Testis (tissue), 3 donors: ENCODE measurements around the gene CHRNA5. TPM values are rescaled to one million over a fixed set of nuclear protein-coding genes. Genes with fewer than 3 reads are reported as not detected.

Experiments used
- DNase-seq: peaks from one replicate; pipeline ENCODE4 v3.0.0-alpha.2; 2019
- H3K27ac ChIP-seq, 2 donors: fragments of 200-600 bp; sonication (generic); one replicate each; pipeline ENCODE4 v1.5.1; 2019
- H3K27me3 ChIP-seq: fragments of 200-600 bp; sonication (generic); one replicate; pipeline ENCODE4 v1.5.1; 2019
- H3K36me3 ChIP-seq: fragments of 200-600 bp; sonication (generic); one replicate; pipeline ENCODE4 v1.5.1; 2017; ENCODE audit warnings: low read depth; ENCODE audit errors: missing control alignments
- H3K4me1 ChIP-seq: fragments of 200-600 bp; sonication (generic); one replicate; pipeline ENCODE4 v1.5.1; 2019
- H3K4me3 ChIP-seq, 2 donors: fragments of 200-600 bp; sonication (generic); one replicate each; pipeline ENCODE4 v1.5.1; 2017 to 2019
- H3K9me3 ChIP-seq: fragments of 200-600 bp; sonication (generic); one replicate; pipeline ENCODE4 v1.5.1; 2017
- POLR2A ChIP-seq: fragments of 450-650 bp; IDR thresholded peaks from one replicate; pipeline ENCODE4 v1.6.1; 2017; ENCODE audit warnings: antibody characterized with exemption, mild to moderate bottlenecking, moderate library complexity
- WGBS, 2 donors: methylation state at CpG; one replicate each; pipeline ENCODE4 v1.1.5; 2018; 5-methylcytosine and 5-hydroxymethylcytosine counted together
- intact Hi-C: fragments of 100-400 bp; cut with DNase I; formaldehyde crosslinking; loops from one replicate; pipeline ENCODE4 v1.15.1; 2023; ENCODE audit warnings: low total_unique reads
- polyA plus RNA-seq: library from polyadenylated mRNA; stranded (reverse); fragments of 350-450 nt; fragmentation: Illumina TruSeq; extraction: RNeasy Lipid Tissue Mini Kit (QIAGEN cat#74804); gene quantifications from one replicate; pipeline ENCODE4 v1.2.3, GENCODE V29; 2014; ENCODE audit warnings: low read depth, low replicate concordance; ENCODE audit not compliant: insufficient read depth
- total RNA-seq, 2 donors: library from RNA; depleted of rRNA; stranded (reverse); fragments of >200 nt; gene quantifications; one replicate each; pipeline ENCODE4 v1.2.3, GENCODE V29; 2016
- TF ChIP-seq, protein P1 (sequence below), 3 experiments: fragments of 450-650 bp in 2 of 3; fragments of 200-600 bp in 1 of 3; sonication (generic) in 1 of 3; IDR thresholded peaks; one replicate each; pipeline ENCODE4 v1.5.1; 2016 to 2019; ENCODE audit warnings: antibody characterized with exemption in 3 of 3, mild to moderate bottlenecking in 2 of 3, moderate library complexity in 1 of 3

Gene CHRNA5
- total and polyA plus RNA-seq, 3 donors from 2014 or later, result 3.5 to 4.4 (median 3.7) TPM

DNA sequence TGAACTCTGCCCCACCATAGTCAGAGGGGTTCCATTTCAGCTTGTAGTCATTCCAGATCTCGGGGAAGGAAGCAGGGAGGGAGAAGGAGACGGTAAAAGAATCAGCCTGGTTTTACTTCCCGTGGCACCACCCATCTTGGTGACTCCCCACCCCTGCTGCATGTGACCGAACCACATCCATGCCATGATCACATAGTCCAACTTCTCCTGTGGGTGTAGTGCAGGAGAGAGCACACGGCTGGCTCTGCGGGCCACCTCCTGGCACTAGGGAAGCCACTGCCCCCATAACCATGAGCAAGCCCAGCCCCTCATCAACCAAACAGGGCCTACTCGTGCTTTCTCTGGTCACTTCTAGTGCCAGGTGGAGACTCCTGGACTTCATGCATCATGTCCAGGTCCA, 51.8 kb downstream of the CHRNA5 start:
- H3K27me3 ChIP-seq, result no peaks in the 10 kb centered on the region
- H3K27ac ChIP-seq, result no peak overlapping the region
- no peaks in the 10 kb centered on the region for H3K9me3 ChIP-seq
- H3K36me3 ChIP-seq, result no peaks in the 10 kb centered on the region
- 64 to 85% methylated on average over 7 of the region's 7 CpGs for WGBS, 2 donors
- H3K4me1 ChIP-seq, result peaks cover 4% of the 10 kb centered on the region
- no peak for TF ChIP-seq POLR2A
- TF ChIP-seq, protein P1, sequence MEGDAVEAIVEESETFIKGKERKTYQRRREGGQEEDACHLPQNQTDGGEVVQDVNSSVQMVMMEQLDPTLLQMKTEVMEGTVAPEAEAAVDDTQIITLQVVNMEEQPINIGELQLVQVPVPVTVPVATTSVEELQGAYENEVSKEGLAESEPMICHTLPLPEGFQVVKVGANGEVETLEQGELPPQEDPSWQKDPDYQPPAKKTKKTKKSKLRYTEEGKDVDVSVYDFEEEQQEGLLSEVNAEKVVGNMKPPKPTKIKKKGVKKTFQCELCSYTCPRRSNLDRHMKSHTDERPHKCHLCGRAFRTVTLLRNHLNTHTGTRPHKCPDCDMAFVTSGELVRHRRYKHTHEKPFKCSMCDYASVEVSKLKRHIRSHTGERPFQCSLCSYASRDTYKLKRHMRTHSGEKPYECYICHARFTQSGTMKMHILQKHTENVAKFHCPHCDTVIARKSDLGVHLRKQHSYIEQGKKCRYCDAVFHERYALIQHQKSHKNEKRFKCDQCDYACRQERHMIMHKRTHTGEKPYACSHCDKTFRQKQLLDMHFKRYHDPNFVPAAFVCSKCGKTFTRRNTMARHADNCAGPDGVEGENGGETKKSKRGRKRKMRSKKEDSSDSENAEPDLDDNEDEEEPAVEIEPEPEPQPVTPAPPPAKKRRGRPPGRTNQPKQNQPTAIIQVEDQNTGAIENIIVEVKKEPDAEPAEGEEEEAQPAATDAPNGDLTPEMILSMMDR (IDR thresholded peaks at IDR 0.05), result no peak
- intact Hi-C loops, result no loop called here
- DNase-seq, result no peak
- H3K4me3 ChIP-seq, result no peak overlapping the region

DNA sequence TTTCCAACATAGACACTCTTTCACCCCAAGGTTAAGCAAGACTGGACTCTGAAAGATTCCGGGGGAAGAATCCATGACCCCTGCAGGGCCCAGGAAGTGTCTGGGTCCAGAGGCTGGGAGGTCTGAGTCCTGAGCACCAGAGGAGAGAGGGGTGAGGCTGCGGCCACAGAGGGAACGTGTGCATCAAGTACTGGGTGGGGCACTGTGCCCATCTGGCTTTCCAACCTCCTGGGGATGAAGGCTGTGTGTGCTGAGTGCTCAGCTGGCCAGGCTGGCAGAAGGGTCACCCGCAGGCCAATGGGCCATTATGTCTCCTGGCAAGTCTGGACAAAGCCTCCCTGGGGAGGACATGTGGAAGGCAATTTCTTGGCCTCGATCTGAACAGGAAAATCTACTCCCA, 52.2 kb downstream of the CHRNA5 start:
- Histone ChIP-seq H3K27me3 (no peaks in the 10 kb centered on the region), H3K4me1 (peaks cover 4% of the 10 kb centered on the region), H3K4me3 (no peak overlapping the region), H3K9me3 (no peaks in the 10 kb centered on the region), H3K27ac (no peak overlapping the region), H3K36me3 (no peaks in the 10 kb centered on the region)
- TF ChIP-seq, protein P1 (IDR thresholded peaks at IDR 0.05), result no peak
- TF ChIP-seq POLR2A, result no peak
- WGBS, 2 donors, result 73 to 80% methylated on average over 1 to 5 of the region's 5 CpGs
- intact Hi-C loops, result no loop called here
- DNase-seq, result no peak

DNA sequence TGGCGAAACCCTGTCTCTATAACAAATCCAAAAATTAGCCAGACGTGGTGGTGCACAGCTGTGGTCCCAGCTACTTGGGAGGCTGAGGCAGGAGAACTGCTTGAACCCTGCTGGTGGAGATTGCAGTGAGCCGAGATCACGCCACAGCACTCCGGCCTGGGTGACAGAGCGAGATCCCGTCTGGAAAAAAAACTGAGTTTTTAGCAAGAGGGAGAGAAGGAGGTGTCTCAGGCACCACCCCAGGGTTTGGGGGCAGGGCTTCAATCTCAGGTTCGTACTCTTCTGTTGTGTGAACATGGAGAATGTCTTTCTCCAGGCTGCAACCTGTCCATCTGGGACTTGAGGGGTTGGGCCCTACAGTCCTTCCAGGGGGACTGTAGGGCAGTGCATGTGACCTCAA, 52.7 kb downstream of the CHRNA5 start:
- Histone ChIP-seq H3K9me3 (no peaks in the 10 kb centered on the region), H3K36me3 (no peaks in the 10 kb centered on the region), H3K27ac (no peak overlapping the region), H3K4me3 (no peak overlapping the region), H3K27me3 (no peaks in the 10 kb centered on the region), H3K4me1 (peaks cover 4% of the 10 kb centered on the region)
- 72 to 80% methylated on average over 7 to 8 of the region's 8 CpGs for WGBS, 2 donors
- no peak for DNase-seq
- intact Hi-C loops, result no loop called here
- TF ChIP-seq POLR2A, result no peak
- TF ChIP-seq, protein P1 (IDR thresholded peaks at IDR 0.05), result no peak

DNA sequence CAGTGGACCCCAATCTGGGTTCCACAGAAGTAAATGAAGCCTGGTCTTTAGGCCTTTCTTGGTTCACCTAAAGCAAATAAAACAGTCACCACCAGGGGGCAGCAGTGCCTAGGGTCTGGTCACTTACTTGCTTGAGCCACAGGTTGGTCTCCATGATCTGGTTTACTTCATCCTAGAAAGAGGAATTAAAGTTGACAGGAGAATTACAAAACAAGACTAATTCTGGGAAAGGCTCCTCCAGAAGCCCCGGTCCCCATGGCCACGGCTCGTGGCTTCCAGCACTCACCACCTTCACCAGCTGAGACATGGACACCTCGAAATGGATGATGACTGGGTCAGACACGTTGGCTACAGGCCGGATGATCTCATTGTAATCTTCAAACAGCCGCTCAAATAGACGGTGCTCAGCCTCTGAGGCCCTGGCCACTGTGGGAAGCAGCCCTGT, 53.2 kb downstream of the CHRNA5 start:
- 23 to 29% methylated on average over 8 of the region's 8 CpGs for WGBS, 2 donors
- Histone ChIP-seq H3K27ac (no peak overlapping the region), H3K4me3 (no peak overlapping the region), H3K36me3 (no peaks in the 10 kb centered on the region), H3K9me3 (no peaks in the 10 kb centered on the region), H3K27me3 (no peaks in the 10 kb centered on the region), H3K4me1 (peaks cover 4% of the 10 kb centered on the region)
- intact Hi-C loops, result no loop called here
- TF ChIP-seq, protein P1 (IDR thresholded peaks at IDR 0.05), result peak; percentile 90 to 95 (median 91)
- TF ChIP-seq POLR2A, result no peak
- DNase-seq, result peak; percentile 97
